ENCODE results near the gene FIBP.

DNA sequence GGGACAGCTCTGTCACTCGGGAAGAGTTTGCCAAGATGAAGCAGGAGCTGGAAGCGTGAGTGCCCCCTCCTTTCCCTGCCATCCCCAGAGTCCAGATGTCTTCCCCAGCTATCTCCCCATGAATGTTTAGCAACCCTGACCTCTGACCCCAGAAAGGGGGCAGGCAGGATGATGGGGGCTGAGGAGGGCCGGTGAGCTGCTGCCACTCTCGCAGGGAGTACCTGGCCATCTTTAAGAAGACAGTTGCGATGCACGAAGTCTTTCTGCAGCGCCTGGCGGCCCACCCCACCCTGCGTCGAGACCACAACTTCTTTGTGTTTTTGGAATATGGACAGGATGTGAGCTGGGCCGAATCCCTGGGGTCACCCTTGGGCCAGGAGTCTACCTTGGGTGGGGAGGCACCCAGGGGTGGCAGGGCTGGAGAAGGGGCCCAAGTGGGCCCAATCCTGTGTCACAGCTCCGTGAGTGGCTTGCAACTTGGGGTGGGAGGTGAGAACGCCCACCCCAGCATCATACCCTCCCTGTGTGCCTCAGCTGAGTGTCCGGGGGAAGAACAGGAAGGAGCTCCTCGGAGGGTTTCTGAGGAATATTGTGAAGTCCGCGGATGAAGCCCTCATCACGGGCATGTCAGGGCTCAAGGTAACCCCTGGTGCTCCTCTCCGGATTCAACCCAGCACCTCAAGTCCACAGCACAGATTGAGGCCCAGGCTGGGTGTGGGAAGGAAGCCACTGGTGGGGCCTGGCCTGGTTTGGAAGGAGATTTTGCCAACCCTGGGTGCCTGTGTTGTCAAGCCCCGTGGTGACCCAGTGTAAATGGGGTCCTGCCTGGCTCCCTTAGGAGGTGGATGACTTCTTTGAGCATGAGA is 37.8 kb downstream of the FIBP start:
- TF ChIP-seq, protein P1, sequence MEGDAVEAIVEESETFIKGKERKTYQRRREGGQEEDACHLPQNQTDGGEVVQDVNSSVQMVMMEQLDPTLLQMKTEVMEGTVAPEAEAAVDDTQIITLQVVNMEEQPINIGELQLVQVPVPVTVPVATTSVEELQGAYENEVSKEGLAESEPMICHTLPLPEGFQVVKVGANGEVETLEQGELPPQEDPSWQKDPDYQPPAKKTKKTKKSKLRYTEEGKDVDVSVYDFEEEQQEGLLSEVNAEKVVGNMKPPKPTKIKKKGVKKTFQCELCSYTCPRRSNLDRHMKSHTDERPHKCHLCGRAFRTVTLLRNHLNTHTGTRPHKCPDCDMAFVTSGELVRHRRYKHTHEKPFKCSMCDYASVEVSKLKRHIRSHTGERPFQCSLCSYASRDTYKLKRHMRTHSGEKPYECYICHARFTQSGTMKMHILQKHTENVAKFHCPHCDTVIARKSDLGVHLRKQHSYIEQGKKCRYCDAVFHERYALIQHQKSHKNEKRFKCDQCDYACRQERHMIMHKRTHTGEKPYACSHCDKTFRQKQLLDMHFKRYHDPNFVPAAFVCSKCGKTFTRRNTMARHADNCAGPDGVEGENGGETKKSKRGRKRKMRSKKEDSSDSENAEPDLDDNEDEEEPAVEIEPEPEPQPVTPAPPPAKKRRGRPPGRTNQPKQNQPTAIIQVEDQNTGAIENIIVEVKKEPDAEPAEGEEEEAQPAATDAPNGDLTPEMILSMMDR (IDR thresholded peaks at IDR 0.05): no peak
- no peak for TF ChIP-seq POLR2A (IDR thresholded peaks at IDR 0.05)
